OCI-LY3 (cell line): ENCODE data around the gene STT3B.

Experiments used
- CTCF ChIP-seq: fragments of 200-600, 300-600 bp; sonication (generic); IDR thresholded peaks from 2 replicates; pipeline ENCODE4 v1.5.1; 2014; ENCODE audit warnings: antibody characterized with exemption, low read length, low read depth
- EZH2phosphoT487 ChIP-seq: fragments of 200-600 bp; shearing (Covaris generic); IDR thresholded peaks from 2 replicates; pipeline ENCODE4 v1.6.1; 2018; ENCODE audit warnings: antibody characterized with exemption, mixed run types, low read depth

GRCh38 chr3:31508452-31509146 is 24.1 kb upstream of the STT3B start:
- TF ChIP-seq CTCF: no peak
- TF ChIP-seq EZH2phosphoT487: no peak
